Common myeloid progenitor, CD34-positive (primary cell): ENCODE data around the gene CCDC137.

Source experiments
- CTCF ChIA-PET: fragments of 350-600 bp; sonication (Branson Sonifier 250); formaldehyde crosslinking; loops from one replicate; lab custom pipeline; 2021; ENCODE audit warnings: antibody characterized with exemption; lab: Charles Lee
- POLR2A ChIA-PET: fragments of 350-600 bp; sonication (Branson Sonifier 250); formaldehyde crosslinking; loops from one replicate; lab custom pipeline; 2021; ENCODE audit warnings: antibody characterized with exemption; lab: Charles Lee
- DNase-seq, 3 donors: peaks; one replicate each; pipeline versions ENCODE4 v3.0.0 to v3.0.0-alpha.2; 2013
- H3K27ac ChIP-seq, 2 experiments: 1 replicate in 1 of 2; 2 replicates in 1 of 2; pipeline ENCODE4 v1.7.0; 2013; ENCODE audit warnings: inconsistent platforms in 2 of 2, low read length in 2 of 2, mild to moderate bottlenecking in 2 of 2, low read depth in 1 of 2, moderate library complexity in 1 of 2; ENCODE audit not compliant: severe bottlenecking in 2 of 2, insufficient read depth in 1 of 2, poor library complexity in 1 of 2
- H3K27me3 ChIP-seq, 5 experiments: replicated peaks in 2 of 5; 1 replicate in 3 of 5; 2 replicates in 2 of 5; pipeline versions ENCODE4 v1.6.1 to v1.7.0; 2013; ENCODE audit warnings: low read length in 4 of 5, mild to moderate bottlenecking in 2 of 5, moderate library complexity in 2 of 5, inconsistent platforms in 1 of 5; ENCODE audit not compliant: insufficient read depth in 5 of 5, control insufficient read depth in 4 of 5
- H3K36me3 ChIP-seq, 4 experiments: 1 replicate in 2 of 4; 2 replicates in 2 of 4; pipeline versions ENCODE4 v1.6.1 to v1.7.0; 2013; ENCODE audit warnings: low read length in 3 of 4, control low read depth in 1 of 4, mild to moderate bottlenecking in 1 of 4; ENCODE audit not compliant: control insufficient read depth in 4 of 4, insufficient read depth in 4 of 4
- H3K4me1 ChIP-seq, 4 experiments: 1 replicate in 3 of 4; 2 replicates in 1 of 4; pipeline versions ENCODE4 v1.6.1 to v1.7.1; 2013; ENCODE audit warnings: low read length in 3 of 4, mild to moderate bottlenecking in 3 of 4, control low read depth in 1 of 4, inconsistent platforms in 1 of 4, moderate library complexity in 1 of 4; ENCODE audit not compliant: control insufficient read depth in 4 of 4, insufficient read depth in 4 of 4; ENCODE audit errors: control extremely low read depth in 1 of 4
- H3K4me3 ChIP-seq, 7 experiments: 1 replicate in 4 of 7; 2 replicates in 3 of 7; pipeline versions ENCODE4 v1.5.1 to v1.7.0; 2013; ENCODE audit warnings: mild to moderate bottlenecking in 7 of 7, low read length in 6 of 7, moderate library complexity in 6 of 7, inconsistent platforms in 2 of 7, low read depth in 2 of 7, control low read depth in 1 of 7; ENCODE audit not compliant: insufficient read depth in 4 of 7, control insufficient read depth in 1 of 7; ENCODE audit errors: extremely low read depth in 1 of 7
- H3K9me3 ChIP-seq, 5 experiments: 1 replicate in 4 of 5; 2 replicates in 1 of 5; pipeline versions ENCODE4 v1.6.1 to v1.7.1; 2013; ENCODE audit warnings: low read length in 4 of 5, mild to moderate bottlenecking in 2 of 5, inconsistent platforms in 1 of 5, low read depth in 1 of 5, moderate library complexity in 1 of 5; ENCODE audit not compliant: control insufficient read depth in 4 of 5, insufficient read depth in 2 of 5; ENCODE audit errors: control extremely low read depth in 1 of 5
- WGBS: methylation state at CpG from one replicate; pipeline ENCODE4 v1.1.5; 2013; ENCODE audit not compliant: insufficient coverage; 5-methylcytosine and 5-hydroxymethylcytosine counted together

The CCDC137 gene

GRCh38 chr17:81635431-81635830, 31.1 kb upstream of the CCDC137 start:
- Histone ChIP-seq H3K4me1 (peaks cover 3 to 17% (median 13%) of the 10 kb centered on the region in 4 experiments), H3K27ac (peak overlapping the region in 1 of 2 experiments; percentile 96), H3K9me3 (no peaks in the 10 kb centered on the region), H3K4me3 (peak overlapping the region in 3 of 7 experiments; percentile 96 to 98 (median 96)), H3K36me3 (peaks cover 0 to 6% (median 5%) of the 10 kb centered on the region in 4 experiments), H3K27me3 (no peaks in the 10 kb centered on the region)
- no peak for DNase-seq
- ChIA-PET POLR2A (interaction anchor here (0.6 kb wide), 1 partner anchor 364 kb away, joined by 3 read pairs; no protein-coding TSS in a partner anchor), CTCF (interaction anchor here (1.3 to 1.5 kb wide), 2 partner anchors 16 to 20 kb away, joined by 3 read pairs; no protein-coding TSS in a partner anchor)
- WGBS, result 100% methylated on average over 1 of the region's 5 CpGs

GRCh38 chr17:81635973-81636504, 30.5 kb upstream of the CCDC137 start:
- H3K9me3 ChIP-seq, result no peaks in the 10 kb centered on the region
- H3K27me3 ChIP-seq, result no peaks in the 10 kb centered on the region
- WGBS, result 47% methylated on average over 13 of the region's 18 CpGs
- CTCF ChIA-PET, result interaction anchor here (1.3 to 1.5 kb wide), 2 partner anchors 17 to 21 kb away, joined by 3 read pairs; no protein-coding TSS in a partner anchor
- peak overlapping the region; percentile 82 to 98 (median 91) for H3K4me3 ChIP-seq
- H3K4me1 ChIP-seq, result peaks cover 3 to 17% (median 13%) of the 10 kb centered on the region in 4 experiments
- H3K36me3 ChIP-seq, result peaks cover 0 to 6% (median 4%) of the 10 kb centered on the region in 4 experiments
- POLR2A ChIA-PET, result interaction anchor here (0.6 to 1.4 kb wide), 3 partner anchors 30 to 365 kb away, joined by 3 to 4 read pairs (median 3); partner anchors contain the start of genes ARL16, HGS and OXLD1
- no peak for DNase-seq
- peak overlapping the region; percentile 90 to 96 for H3K27ac ChIP-seq

GRCh38 chr17:81636505-81637288, 29.8 kb upstream of the CCDC137 start, which contains the start of the genes NPLOC4 and TSPAN10:
Gene NPLOC4 (minus strand): TSS chr17:81637112. CDS start chr17:81636930, 182 bp downstream.
Gene TSPAN10 (plus strand): TSS chr17:81637196. CDS start chr17:81642413, 5,217 bp downstream.
- CTCF ChIA-PET, result interaction anchor here (1.3 to 1.5 kb wide), 2 partner anchors 17 to 22 kb away, joined by 3 read pairs; no protein-coding TSS in a partner anchor
- H3K27ac ChIP-seq, result peak within 1 kb of the TSS; percentile 90 to 96
- peak within 1 kb of the TSS; percentile 82 to 98 (median 91) for H3K4me3 ChIP-seq
- WGBS, result under 1% methylated on average over 59 of the region's 77 CpGs
- no peaks in the 10 kb centered on the region for H3K9me3 ChIP-seq
- DNase-seq, result peak; percentile 77 to 83 (median 82)
- H3K4me1 ChIP-seq, result peaks cover 3 to 17% (median 13%) of the 10 kb centered on the region in 4 experiments
- no peaks in the 10 kb centered on the region for H3K27me3 ChIP-seq
- POLR2A ChIA-PET, result interaction anchor here (1.0 to 1.4 kb wide), 3 partner anchors 16 to 47 kb away, joined by 3 to 4 read pairs (median 3); partner anchors contain the start of genes ARL16, HGS and OXLD1
- H3K36me3 ChIP-seq, result peaks cover 0 to 4% (median under 1%) of the 10 kb centered on the region in 4 experiments

GRCh38 chr17:81638683-81639082, 27.9 kb upstream of the CCDC137 start:
- Histone ChIP-seq H3K36me3 (no peaks in the 10 kb centered on the region), H3K27me3 (no peaks in the 10 kb centered on the region), H3K4me3 (no peak overlapping the region), H3K27ac (no peak overlapping the region), H3K4me1 (peaks cover 3 to 17% (median 13%) of the 10 kb centered on the region in 4 experiments), H3K9me3 (no peaks in the 10 kb centered on the region)
- no peak for DNase-seq
- POLR2A ChIA-PET, result no interaction called here
- 100% methylated on average over 1 of the region's 4 CpGs for WGBS
- CTCF ChIA-PET, result no interaction called here

GRCh38 chr17:81640011-81640410, 26.5 kb upstream of the CCDC137 start:
- H3K27me3 ChIP-seq, result no peaks in the 10 kb centered on the region
- POLR2A ChIA-PET, result interaction anchor here (0.6 kb wide), 1 partner anchor 631 kb away, joined by 4 read pairs; no protein-coding TSS in a partner anchor
- WGBS, result 94% methylated on average over 8 of the region's 9 CpGs
- peaks cover 3 to 17% (median 13%) of the 10 kb centered on the region in 4 experiments for H3K4me1 ChIP-seq
- H3K9me3 ChIP-seq, result no peaks in the 10 kb centered on the region
- H3K27ac ChIP-seq, result no peak overlapping the region
- H3K4me3 ChIP-seq, result no peak overlapping the region
- no peak for DNase-seq
- no peaks in the 10 kb centered on the region for H3K36me3 ChIP-seq
- CTCF ChIA-PET, result interaction anchor here (0.6 kb wide), 1 partner anchor 46 kb away, joined by 3 read pairs; no protein-coding TSS in a partner anchor

- 93% methylated on average over 14 of the region's 17 CpGs for WGBS
- DNase-seq, result no peak
- Histone ChIP-seq H3K4me1 (peaks cover 0 to 5% (median 2%) of the 10 kb centered on the region in 4 experiments), H3K9me3 (no peaks in the 10 kb centered on the region), H3K36me3 (no peaks in the 10 kb centered on the region), H3K4me3 (no peak overlapping the region), H3K27me3 (peaks cover 0 to 4% (median 0%) of the 10 kb centered on the region in 5 experiments), H3K27ac (no peak overlapping the region)
- POLR2A ChIA-PET, result no interaction called here
- CTCF ChIA-PET, result no interaction called here
Measured at GRCh38 chr17:81641825-81642489, 24.6 kb upstream of the CCDC137 start.
